Activated CD8-positive, alpha-beta T cell treated with anti-CD3 and anti-CD28 coated beads, Interleukin-2, amount 10 ng/mL, durations not matched to agents 7 days and 5 days (primary cell): ENCODE results near the gene TBX15. TPM values are rescaled to one million over a fixed set of nuclear protein-coding genes. Genes with fewer than 3 reads are reported as not detected.

ENCODE experiments used
- ATAC-seq: fragments of 150-1000 bp; cut with Tn5 transposase; one replicate; pipeline ENCODE4 v1.10.0; 2021; ENCODE audit warnings: moderate library complexity
- CTCF ChIA-PET: fragments of 350-600 bp; sonication (Branson Sonifier 250); formaldehyde crosslinking; loops from one replicate; lab custom pipeline; 2021; ENCODE audit warnings: antibody characterized with exemption; lab: Charles Lee
- POLR2A ChIA-PET: fragments of 350-600 bp; sonication (Branson Sonifier 250); formaldehyde crosslinking; loops from one replicate; lab custom pipeline; 2021; ENCODE audit warnings: antibody characterized with exemption; lab: Charles Lee
- DNase-seq: peaks from one replicate; pipeline ENCODE4 v3.0.0-alpha.2; 2020
- H3K27ac Mint-ChIP-seq: one replicate; pipeline ENCODE4 v1.8.0; 2021; ENCODE audit warnings: mild to moderate bottlenecking, mixed read lengths
- H3K27me3 Mint-ChIP-seq: one replicate; pipeline ENCODE4 v1.8.0; 2021; ENCODE audit warnings: low read depth, mixed read lengths
- H3K36me3 Mint-ChIP-seq: one replicate; pipeline ENCODE4 v1.8.0; 2021; ENCODE audit warnings: low read depth, mixed read lengths
- H3K4me1 Mint-ChIP-seq: one replicate; pipeline ENCODE4 v1.8.0; 2021; ENCODE audit warnings: low read depth, mixed read lengths
- H3K4me3 Mint-ChIP-seq: one replicate; pipeline ENCODE4 v1.8.0; 2021; ENCODE audit warnings: mild to moderate bottlenecking, mixed read lengths
- H3K9me3 Mint-ChIP-seq: one replicate; pipeline ENCODE4 v1.8.0; 2022; ENCODE audit warnings: mixed read lengths; ENCODE audit not compliant: insufficient read depth
- total RNA-seq, 2 experiments: library from RNA; stranded (reverse); gene quantifications; one replicate each; pipeline ENCODE4 v1.2.3, GENCODE V29; 2021

The TBX15 gene
- total RNA-seq, 2 experiments from 2014 or later: not detected

GRCh38 chr1:119001181-119002027 is 13.3 kb upstream of the TBX15 start:
- no peak overlapping the region for H3K4me3 Mint-ChIP-seq
- peaks cover 84% of the 10 kb centered on the region for H3K27me3 Mint-ChIP-seq
- DNase-seq (no peak), ATAC-seq (no peak)
- peaks cover 5% of the 10 kb centered on the region for H3K36me3 Mint-ChIP-seq
- ChIA-PET CTCF (interaction anchor here (1.1 kb wide), 1 partner anchor 16 kb away, joined by 3 read pairs; no protein-coding TSS in a partner anchor), POLR2A (no interaction called here)
- H3K27ac Mint-ChIP-seq: no peak overlapping the region
- peaks cover 9% of the 10 kb centered on the region for H3K4me1 Mint-ChIP-seq
- H3K9me3 Mint-ChIP-seq: no peaks in the 10 kb centered on the region

GRCh38 chr1:119000371-119001180 is 12.4 kb upstream of the TBX15 start:
- POLR2A ChIA-PET: no interaction called here
- no peaks in the 10 kb centered on the region for H3K9me3 Mint-ChIP-seq
- CTCF ChIA-PET: interaction anchor here (0.8 to 1.6 kb wide), 3 partner anchors 8 to 853 kb away, joined by 3 to 5 read pairs (median 3); no protein-coding TSS in a partner anchor
- DNase-seq: no peak
- peaks cover 82% of the 10 kb centered on the region for H3K27me3 Mint-ChIP-seq
- ATAC-seq: no peak
- H3K36me3 Mint-ChIP-seq: no peaks in the 10 kb centered on the region
- peaks cover 9% of the 10 kb centered on the region for H3K4me1 Mint-ChIP-seq
- H3K27ac Mint-ChIP-seq: no peak overlapping the region
- H3K4me3 Mint-ChIP-seq: no peak overlapping the region

GRCh38 chr1:118999348-119000071 is 11.4 kb upstream of the TBX15 start:
- POLR2A ChIA-PET: interaction anchor here (0.5 kb wide), 1 partner anchor 18 kb away, joined by 3 read pairs; no protein-coding TSS in a partner anchor
- Mint-ChIP-seq H3K27me3 (peaks cover 81% of the 10 kb centered on the region), H3K36me3 (no peaks in the 10 kb centered on the region), H3K9me3 (no peaks in the 10 kb centered on the region), H3K4me1 (peaks cover 9% of the 10 kb centered on the region), H3K27ac (no peak overlapping the region), H3K4me3 (no peak overlapping the region)
- ATAC-seq (no peak), DNase-seq (no peak)
- CTCF ChIA-PET: interaction anchor here (1.6 kb wide), 1 partner anchor 9 kb away, joined by 5 read pairs; no protein-coding TSS in a partner anchor

GRCh38 chr1:118998171-118998570 is 10.0 kb upstream of the TBX15 start:
- DNase-seq (no peak), ATAC-seq (no peak)
- ChIA-PET CTCF (no interaction called here), POLR2A (no interaction called here)
- Mint-ChIP-seq H3K4me3 (no peak overlapping the region), H3K4me1 (peaks cover 9% of the 10 kb centered on the region), H3K9me3 (no peaks in the 10 kb centered on the region), H3K36me3 (no peaks in the 10 kb centered on the region), H3K27ac (no peak overlapping the region), H3K27me3 (peaks cover 81% of the 10 kb centered on the region)

- POLR2A ChIA-PET: no interaction called here
- H3K4me1 Mint-ChIP-seq: peaks cover 9% of the 10 kb centered on the region
- H3K27me3 Mint-ChIP-seq: peaks cover 77% of the 10 kb centered on the region
- DNase-seq (no peak), ATAC-seq (no peak)
- no peak overlapping the region for H3K27ac Mint-ChIP-seq
- CTCF ChIA-PET: no interaction called here
- H3K36me3 Mint-ChIP-seq: peaks cover 1% of the 10 kb centered on the region
- H3K9me3 Mint-ChIP-seq: no peaks in the 10 kb centered on the region
- no peak overlapping the region for H3K4me3 Mint-ChIP-seq
Measured at GRCh38 chr1:118997225-118997624, 9.1 kb upstream of the TBX15 start.

- H3K4me1 Mint-ChIP-seq: peaks cover 4% of the 10 kb centered on the region
Measured at GRCh38 chr1:118995312-118996016, 7.3 kb upstream of the TBX15 start.

GRCh38 chr1:118993700-118994026 is 5.5 kb upstream of the TBX15 start:
- ChIA-PET POLR2A (no interaction called here), CTCF (no interaction called here)
- H3K27ac Mint-ChIP-seq: no peak overlapping the region
- DNase-seq (no peak), ATAC-seq (no peak)
- H3K9me3 Mint-ChIP-seq: no peaks in the 10 kb centered on the region
- H3K36me3 Mint-ChIP-seq: peaks cover 8% of the 10 kb centered on the region
- no peak overlapping the region for H3K4me3 Mint-ChIP-seq
- peaks cover 7% of the 10 kb centered on the region for H3K4me1 Mint-ChIP-seq
- peaks cover 80% of the 10 kb centered on the region for H3K27me3 Mint-ChIP-seq

More at GRCh38 chr1:118995312-118996016, 7.3 kb upstream of the TBX15 start:
- ATAC-seq (no peak), DNase-seq (no peak)
- Mint-ChIP-seq H3K4me3 (no peak overlapping the region), H3K36me3 (peaks cover 6% of the 10 kb centered on the region), H3K9me3 (no peaks in the 10 kb centered on the region), H3K27me3 (peaks cover 81% of the 10 kb centered on the region), H3K27ac (no peak overlapping the region)
- ChIA-PET POLR2A (no interaction called here), CTCF (interaction anchor here (1.3 to 1.8 kb wide), 2 partner anchors 10 to 13 kb away, joined by 3 to 8 read pairs; no protein-coding TSS in a partner anchor)

GRCh38 chr1:118992868-118993699 is 4.9 kb upstream of the TBX15 start:
- POLR2A ChIA-PET: no interaction called here
- ATAC-seq: no peak

GRCh38 chr1:118992237-118992825 is 4.2 kb upstream of the TBX15 start:
- Mint-ChIP-seq H3K9me3 (no peaks in the 10 kb centered on the region), H3K36me3 (peaks cover 8% of the 10 kb centered on the region), H3K27ac (peak overlapping the region; percentile 1), H3K4me3 (no peak overlapping the region), H3K27me3 (peaks cover 81% of the 10 kb centered on the region), H3K4me1 (peaks cover 7% of the 10 kb centered on the region)
- DNase-seq (no peak), ATAC-seq (no peak)
- POLR2A ChIA-PET: no interaction called here
- CTCF ChIA-PET: no interaction called here

More at GRCh38 chr1:118992868-118993699, 4.9 kb upstream of the TBX15 start:
- no peak overlapping the region for H3K27ac Mint-ChIP-seq
- H3K4me1 Mint-ChIP-seq: peaks cover 7% of the 10 kb centered on the region
- H3K4me3 Mint-ChIP-seq: no peak overlapping the region
- H3K36me3 Mint-ChIP-seq: peaks cover 8% of the 10 kb centered on the region
- DNase-seq: no peak
- peaks cover 80% of the 10 kb centered on the region for H3K27me3 Mint-ChIP-seq
- CTCF ChIA-PET: no interaction called here
- H3K9me3 Mint-ChIP-seq: no peaks in the 10 kb centered on the region

- Mint-ChIP-seq H3K27me3 (peaks cover 83% of the 10 kb centered on the region), H3K4me3 (no peak overlapping the region), H3K9me3 (peaks cover 7% of the 10 kb centered on the region), H3K27ac (no peak overlapping the region), H3K36me3 (peaks cover 12% of the 10 kb centered on the region), H3K4me1 (peaks cover 15% of the 10 kb centered on the region)
- POLR2A ChIA-PET: no interaction called here
- ATAC-seq: no peak
- CTCF ChIA-PET: no interaction called here
- no peak for DNase-seq
Measured at GRCh38 chr1:118991448-118991847, 3.3 kb upstream of the TBX15 start.
